HG02840 (cell line): ENCODE measurements around the gene COBLL1.
"Not testable (repeated sequence)": the region's sequence is repeated elsewhere in the genome, so short reads cannot be mapped to it uniquely, and the experiment has no call there.

Source experiments
- ATAC-seq: cut with Tn5 transposase; IDR thresholded peaks from one replicate; pipeline ENCODE4 v1.9.1; 2021; ENCODE audit warnings: mild to moderate bottlenecking, moderate library complexity, moderate number of reproducible peaks; ENCODE audit not compliant: unreplicated experiment, low FRiP score

Gene COBLL1

GRCh38 chr2:164860694-164861042 lies 19.0 kb upstream of the COBLL1 start:
- ATAC-seq, result no peak

GRCh38 chr2:164859906-164860693 lies 18.5 kb upstream of the COBLL1 start:
- not testable (repeated sequence) for ATAC-seq

GRCh38 chr2:164859251-164859818 lies 17.7 kb upstream of the COBLL1 start:
- no peak for ATAC-seq

GRCh38 chr2:164852086-164852485 lies 10.5 kb upstream of the COBLL1 start:
- ATAC-seq, result no peak

- no peak for ATAC-seq
Observed at GRCh38 chr2:164850235-164850634, 8.6 kb upstream of the COBLL1 start.

GRCh38 chr2:164849506-164849905 lies 7.9 kb upstream of the COBLL1 start:
- ATAC-seq, result no peak

GRCh38 chr2:164847981-164848741 lies 6.5 kb upstream of the COBLL1 start:
- ATAC-seq, result no peak

- no peak for ATAC-seq
Observed at GRCh38 chr2:164847291-164847690, 5.7 kb upstream of the COBLL1 start.

GRCh38 chr2:164846276-164846675 lies 4.7 kb upstream of the COBLL1 start:
- no peak for ATAC-seq

GRCh38 chr2:164843346-164843911 lies 1.8 kb upstream of the COBLL1 start:
- no peak for ATAC-seq

GRCh38 chr2:164842624-164842966 lies 972 bp upstream of the COBLL1 start:
- no peak for ATAC-seq

- peak; percentile 57 for ATAC-seq
Observed at GRCh38 chr2:164840930-164841718, 499 bp downstream of the COBLL1 start.

- no peak for ATAC-seq
Observed at GRCh38 chr2:164840458-164840929, 1.1 kb downstream of the COBLL1 start.

- ATAC-seq, result no peak
Observed at GRCh38 chr2:164839914-164840457, 1.6 kb downstream of the COBLL1 start.

GRCh38 chr2:164837807-164838206 lies 3.8 kb downstream of the COBLL1 start:
- no peak for ATAC-seq

- no peak for ATAC-seq
Observed at GRCh38 chr2:164836907-164837306, 4.7 kb downstream of the COBLL1 start.

- ATAC-seq, result no peak
Observed at GRCh38 chr2:164835302-164835701, 6.3 kb downstream of the COBLL1 start.

GRCh38 chr2:164831887-164832286 lies 9.7 kb downstream of the COBLL1 start:
- no peak for ATAC-seq

- no peak for ATAC-seq
Observed at GRCh38 chr2:164831180-164831579, 10.4 kb downstream of the COBLL1 start.
